Duodenal mucosa (tissue), 2 donors: Measurements from ENCODE around the gene CCDC92B.
"Not testable (repeated sequence)": the region's sequence is repeated elsewhere in the genome, so short reads cannot be mapped to it uniquely, and the experiment has no call there.

ENCODE experiments used
- H3K27ac ChIP-seq: one replicate; pipeline ENCODE4 v1.7.0; 2013; ENCODE audit warnings: low read depth, low read length
- H3K27me3 ChIP-seq, 2 donors: one replicate each; pipeline ENCODE4 v1.7.0; 2013; ENCODE audit warnings: low read length in 2 of 2, control low read depth in 1 of 2; ENCODE audit not compliant: insufficient read depth in 2 of 2, control insufficient read depth in 1 of 2
- H3K36me3 ChIP-seq, 2 donors: one replicate each; pipeline ENCODE4 v1.7.0; 2013; ENCODE audit warnings: low read length in 2 of 2, control low read depth in 1 of 2; ENCODE audit not compliant: insufficient read depth in 2 of 2, control insufficient read depth in 1 of 2
- H3K4me1 ChIP-seq, 2 donors: one replicate each; pipeline ENCODE4 v1.7.0; 2013; ENCODE audit warnings: low read length in 2 of 2, control low read depth in 1 of 2; ENCODE audit not compliant: insufficient read depth in 2 of 2, control insufficient read depth in 1 of 2
- H3K4me3 ChIP-seq, 2 donors: one replicate each; pipeline ENCODE4 v1.7.0; 2013; ENCODE audit warnings: low read length in 2 of 2, low read depth in 1 of 2
- H3K9ac ChIP-seq, 2 donors: one replicate each; pipeline ENCODE4 v1.7.0; 2013; ENCODE audit warnings: low read length in 2 of 2, low read depth in 1 of 2
- H3K9me3 ChIP-seq, 2 donors: one replicate each; pipeline ENCODE4 v1.7.0; 2013; ENCODE audit warnings: low read length in 2 of 2, control low read depth in 1 of 2; ENCODE audit not compliant: control insufficient read depth in 1 of 2

The CCDC92B gene

DNA sequence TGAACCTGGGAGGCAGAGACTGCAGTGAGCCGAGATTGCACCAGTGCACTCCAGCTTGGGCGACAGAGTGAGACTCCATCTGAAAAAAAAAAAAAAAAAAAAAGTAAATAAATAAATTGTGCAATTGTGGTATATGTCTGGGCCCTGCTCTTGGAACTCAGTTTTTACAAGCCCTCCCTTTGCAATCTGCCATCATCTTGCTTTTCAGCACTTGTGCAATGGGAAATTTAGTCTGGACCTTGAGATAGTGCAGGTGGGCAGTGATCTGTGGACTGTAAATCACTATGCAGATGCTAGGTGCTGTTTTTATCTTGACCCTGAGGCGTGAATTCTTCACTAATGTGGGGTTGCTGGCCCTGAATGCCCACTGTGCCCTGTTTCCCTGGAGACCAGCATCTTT lies 40.2 kb upstream of the CCDC92B start:
- H3K36me3 ChIP-seq, result no peaks in the 10 kb centered on the region

GRCh38 chr17:2786176-2786881 lies 36.9 kb upstream of the CCDC92B start:
- no peaks in the 10 kb centered on the region for H3K9me3 ChIP-seq
- H3K27me3 ChIP-seq, result no peaks in the 10 kb centered on the region
- no peak overlapping the region for H3K27ac ChIP-seq
- H3K4me3 ChIP-seq, result no peak overlapping the region
- H3K9ac ChIP-seq, result no peak overlapping the region
- H3K4me1 ChIP-seq, result peaks cover 8 to 10% of the 10 kb centered on the region in 2 donors
- no peaks in the 10 kb centered on the region for H3K36me3 ChIP-seq

More for the DNA sequence above, 40.2 kb upstream of the CCDC92B start:
- Histone ChIP-seq H3K9ac (no peak overlapping the region), H3K27me3 (no peaks in the 10 kb centered on the region), H3K27ac (no peak overlapping the region), H3K4me3 (no peak overlapping the region), H3K9me3 (no peaks in the 10 kb centered on the region), H3K4me1 (peaks cover 11 to 13% of the 10 kb centered on the region in 2 donors)

DNA sequence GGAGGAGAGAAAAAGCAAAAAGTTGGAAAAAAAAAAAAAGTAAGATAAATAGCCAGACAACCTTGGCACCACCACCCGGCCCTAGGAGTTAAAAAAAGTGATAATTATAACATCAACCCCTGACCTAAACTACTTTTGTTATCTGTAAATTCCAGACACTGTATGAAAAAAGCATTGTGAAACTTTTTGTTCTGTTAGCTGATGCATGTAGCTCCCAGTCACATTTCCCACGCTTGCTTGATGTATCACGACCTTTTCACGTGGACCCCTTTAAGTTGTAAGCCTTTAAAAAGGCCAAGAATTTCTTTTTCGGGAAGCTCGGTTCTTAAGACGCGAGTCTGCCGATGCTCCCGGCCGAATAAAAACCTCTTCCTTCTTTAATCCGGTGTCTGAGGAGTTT lies 35.9 kb upstream of the CCDC92B start:
- not testable (repeated sequence) for H3K27ac ChIP-seq, H3K9ac ChIP-seq, H3K27me3 ChIP-seq, H3K4me3 ChIP-seq, H3K36me3 ChIP-seq, H3K9me3 ChIP-seq, H3K4me1 ChIP-seq

DNA sequence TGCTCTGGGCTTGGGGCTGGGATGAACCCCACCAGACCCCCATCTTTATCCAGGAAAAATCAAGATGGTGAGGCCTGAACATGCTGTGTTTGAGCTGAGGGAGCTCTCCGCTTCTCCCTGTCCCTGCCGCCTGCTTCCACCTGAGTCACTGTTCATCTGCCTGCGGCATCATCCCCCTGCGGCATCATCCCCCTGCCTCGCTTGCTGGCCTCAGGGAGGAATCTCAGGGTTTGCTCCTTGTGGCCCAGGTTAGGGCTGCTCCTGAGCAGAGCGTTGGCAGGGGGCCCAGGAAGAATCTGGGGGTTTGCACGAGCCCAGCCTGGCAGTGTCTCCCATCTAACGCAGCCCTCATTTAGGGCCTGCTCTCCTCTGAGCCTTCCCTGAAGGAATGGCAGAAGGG lies 35.4 kb upstream of the CCDC92B start:
- Histone ChIP-seq H3K4me3 (no peak overlapping the region), H3K9ac (no peak overlapping the region), H3K27ac (no peak overlapping the region), H3K36me3 (no peaks in the 10 kb centered on the region), H3K9me3 (no peaks in the 10 kb centered on the region), H3K4me1 (no peaks in the 10 kb centered on the region), H3K27me3 (no peaks in the 10 kb centered on the region)

- H3K4me1 ChIP-seq, result no peaks in the 10 kb centered on the region
- no peaks in the 10 kb centered on the region for H3K36me3 ChIP-seq
- H3K9me3 ChIP-seq, result no peaks in the 10 kb centered on the region
- H3K4me3 ChIP-seq, result no peak overlapping the region
- peaks cover 0 to 1% of the 10 kb centered on the region in 2 donors for H3K27me3 ChIP-seq
- no peak overlapping the region for H3K9ac ChIP-seq
- no peak overlapping the region for H3K27ac ChIP-seq
These were observed 34.0 kb upstream of the CCDC92B start for GRCh38 chr17:2783310-2784030.

DNA sequence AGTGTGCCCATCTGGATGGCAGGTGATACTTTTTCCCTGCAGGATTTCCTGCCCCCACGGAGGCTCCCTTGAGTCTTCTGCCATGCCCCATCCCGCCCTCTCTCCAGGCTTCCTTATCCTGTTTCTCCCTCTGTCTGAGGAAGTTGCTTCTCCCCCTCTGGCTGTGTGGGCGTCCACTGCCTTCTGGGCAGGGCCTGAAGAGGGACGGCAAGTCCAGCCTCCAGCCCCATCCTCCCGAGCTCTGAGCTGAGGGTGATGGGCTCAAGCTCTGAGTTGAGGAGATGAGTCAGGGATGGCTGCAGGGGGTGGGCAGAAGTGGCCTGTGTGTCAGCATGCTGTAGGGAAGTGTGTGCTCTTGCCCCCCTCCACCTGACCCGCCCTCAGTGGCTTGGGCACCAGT lies 32.6 kb upstream of the CCDC92B start:
- H3K4me1 ChIP-seq, result peaks cover 3 to 4% of the 10 kb centered on the region in 2 donors
- no peak overlapping the region for H3K4me3 ChIP-seq
- no peak overlapping the region for H3K9ac ChIP-seq
- no peaks in the 10 kb centered on the region for H3K9me3 ChIP-seq
- no peaks in the 10 kb centered on the region for H3K36me3 ChIP-seq
- no peak overlapping the region for H3K27ac ChIP-seq
- H3K27me3 ChIP-seq, result peaks cover 6 to 10% of the 10 kb centered on the region in 2 donors

DNA sequence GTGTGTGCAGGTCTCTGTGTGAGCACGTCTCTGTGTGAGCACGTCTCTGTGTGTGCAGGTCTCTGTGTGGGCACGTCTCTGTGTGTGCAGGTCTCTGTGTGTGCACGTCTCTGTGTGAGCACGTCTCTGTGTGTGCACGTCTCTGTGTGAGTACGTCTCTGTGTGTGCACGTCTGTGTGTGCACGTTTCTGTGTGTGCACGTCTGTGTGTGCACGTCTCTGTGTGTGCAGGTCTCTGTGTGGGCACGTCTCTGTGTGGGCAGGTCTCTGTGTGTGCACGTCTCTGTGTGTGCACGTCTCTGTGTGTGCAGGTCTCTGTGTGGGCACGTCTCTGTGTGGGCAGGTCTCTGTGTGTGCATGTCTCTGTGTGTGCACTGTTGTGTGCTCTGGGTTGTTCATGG lies 32.1 kb upstream of the CCDC92B start:
- H3K4me1 ChIP-seq, H3K9me3 ChIP-seq, H3K27ac ChIP-seq, H3K4me3 ChIP-seq, H3K36me3 ChIP-seq, H3K9ac ChIP-seq: not testable (repeated sequence)
- peaks cover 8 to 13% of the 10 kb centered on the region in 2 donors for H3K27me3 ChIP-seq

- Histone ChIP-seq H3K27ac (no peak overlapping the region), H3K4me1 (peaks cover 6 to 7% of the 10 kb centered on the region in 2 donors), H3K9ac (no peak overlapping the region), H3K9me3 (no peaks in the 10 kb centered on the region), H3K36me3 (no peaks in the 10 kb centered on the region), H3K27me3 (peaks cover 8 to 16% of the 10 kb centered on the region in 2 donors), H3K4me3 (no peak overlapping the region)
These were observed 31.5 kb upstream of the CCDC92B start for GRCh38 chr17:2780931-2781454.

- no peaks in the 10 kb centered on the region for H3K36me3 ChIP-seq
- H3K4me1 ChIP-seq, result peaks cover 6 to 7% of the 10 kb centered on the region in 2 donors
- peaks cover 8 to 22% of the 10 kb centered on the region in 2 donors for H3K27me3 ChIP-seq
- no peak overlapping the region for H3K9ac ChIP-seq
- H3K27ac ChIP-seq, result no peak overlapping the region
- no peak overlapping the region for H3K4me3 ChIP-seq
- no peaks in the 10 kb centered on the region for H3K9me3 ChIP-seq
These were observed 30.8 kb upstream of the CCDC92B start for GRCh38 chr17:2780256-2780655.

GRCh38 chr17:2779545-2779944 lies 30.1 kb upstream of the CCDC92B start:
- no peaks in the 10 kb centered on the region for H3K36me3 ChIP-seq

More at GRCh38 chr17:2779545-2779944, 30.1 kb upstream of the CCDC92B start:
- Histone ChIP-seq H3K4me1 (peaks cover 6 to 7% of the 10 kb centered on the region in 2 donors), H3K9ac (no peak overlapping the region), H3K27me3 (peaks cover 8 to 22% of the 10 kb centered on the region in 2 donors), H3K9me3 (no peaks in the 10 kb centered on the region), H3K27ac (no peak overlapping the region), H3K4me3 (no peak overlapping the region)
